ENCODE measurements around the gene COLGALT1. TPM values are rescaled to one million over a fixed set of nuclear protein-coding genes. Genes with fewer than 3 reads are reported as not detected.
"Not testable (repeated sequence)": the region's sequence is repeated elsewhere in the genome, so short reads cannot be mapped to it uniquely, and the experiment has no call there.

Gene COLGALT1
- 99.7 TPM for total RNA-seq (2013)
- 100 to 1,000 TPM in 1 of 3 donors, 10 to 100 TPM in 2; 66.8 to 176 (median 68.8) TPM for polyA plus RNA-seq
- 85.1 and 139 TPM in 2 replicates for polyA minus RNA-seq
- total RNA-seq = 16.0 to 132 (median 111) reads per million in 11 experiments

- peak within 1 kb of the TSS; percentile 83 for H3K27ac ChIP-seq (ENCODE audit: low read depth in 1 of 2, low read length in 2 of 2)
- H3K36me3 ChIP-seq (replicated peaks in 1 of 2; ENCODE audit: control insufficient read depth in 1 of 2, insufficient read depth in 2 of 2, low read length in 2 of 2) = peaks cover 8 to 19% of the 10 kb centered on the region in 2 donors
- under 1% methylated on average over 64 of the region's 64 CpGs for WGBS (ENCODE audit: insufficient coverage)
- Mint-ChIP-seq H3K27ac (peak within 1 kb of the TSS; percentile 89 to 99 (median 94)), H3K36me3 (peaks cover 13 to 26% of the 10 kb centered on the region in 2 donors), H3K9me3 (peaks cover 0 to 2% (median 0%) of the 10 kb centered on the region in 7 donors), H3K27me3 (ENCODE audit: low read depth in 3 of 3) (peaks cover 0 to 5% (median 1%) of the 10 kb centered on the region in 3 donors), H3K4me1 (peaks cover 43% of the 10 kb centered on the region), H3K4me3 (peak within 1 kb of the TSS; percentile 83 to 91)
- H3K27me3 ChIP-seq (ENCODE audit: control insufficient read depth in 2 of 2, insufficient read depth in 2 of 2, low read length in 2 of 2) = no peaks in the 10 kb centered on the region
- no peak for TF ChIP-seq CTCF (IDR thresholded peaks at IDR 0.05)
- intact Hi-C loops (cut with micrococcal nuclease) = loop anchor here (5.0 kb wide), 1 partner anchor 43 kb away; the partner anchor contains the start of gene PGLS (in 2 of the 2)
- peak within 1 kb of the TSS; percentile 80 for H2AFZ ChIP-seq (ENCODE audit: insufficient read depth, low read depth, low read length, poor library complexity, severe bottlenecking)
- DNase-seq = peak; percentile 97 to 98 (median 98)
- peak within 1 kb of the TSS; percentile 80 for H3K9ac ChIP-seq (ENCODE audit: insufficient read depth, low read length, poor library complexity, severe bottlenecking)
- peak within 1 kb of the TSS; percentile 91 for H3K4me2 ChIP-seq (replicated peaks; ENCODE audit: extremely low read depth, low read length, poor library complexity, severe bottlenecking)
- H3K4me3 ChIP-seq (replicated peaks in 1 of 3; ENCODE audit: low read depth in 2 of 3, low read length in 3 of 3) = peak within 1 kb of the TSS; percentile 74 to 95 (median 93)
- peaks cover 56 to 59% of the 10 kb centered on the region in 2 donors for H3K4me1 ChIP-seq (ENCODE audit: control insufficient read depth in 1 of 2, insufficient read depth in 2 of 2, low read length in 2 of 2)
- H3K9me3 ChIP-seq (replicated peaks in 1 of 2; ENCODE audit: control insufficient read depth in 1 of 2, insufficient read depth in 1 of 2, low read length in 2 of 2) = no peaks in the 10 kb centered on the region
- peaks cover 9% of the 10 kb centered on the region for H4K20me1 ChIP-seq (ENCODE audit: insufficient read depth, low read length)
- H3K79me2 ChIP-seq (ENCODE audit: insufficient read depth, low read length) = peaks cover 41% of the 10 kb centered on the region
These were observed at the start of gene COLGALT1 for GRCh38 chr19:17555480-17555928. Gene COLGALT1, plus strand, starts transcription at chr19:17555649. Its CDS starts 65 bp downstream, at chr19:17555714.

GRCh38 chr19:17506745-17507144, 48.7 kb upstream of the COLGALT1 start:
- Histone ChIP-seq H3K9ac (ENCODE audit: insufficient read depth, low read length, poor library complexity, severe bottlenecking) (no peak overlapping the region), H3K4me2 (replicated peaks; ENCODE audit: extremely low read depth, low read length, poor library complexity, severe bottlenecking) (no peak overlapping the region), H3K27me3 (ENCODE audit: control insufficient read depth in 2 of 2, insufficient read depth in 2 of 2, low read length in 2 of 2) (no peaks in the 10 kb centered on the region), H3K36me3 (replicated peaks in 1 of 2; ENCODE audit: control insufficient read depth in 1 of 2, insufficient read depth in 2 of 2, low read length in 2 of 2) (peaks cover 15 to 25% of the 10 kb centered on the region in 2 donors), H3K4me1 (ENCODE audit: control insufficient read depth in 1 of 2, insufficient read depth in 2 of 2, low read length in 2 of 2) (peaks cover 16 to 27% of the 10 kb centered on the region in 2 donors), H3K79me2 (ENCODE audit: insufficient read depth, low read length) (peaks cover 82% of the 10 kb centered on the region), H3K9me3 (replicated peaks in 1 of 2; ENCODE audit: control insufficient read depth in 1 of 2, insufficient read depth in 1 of 2, low read length in 2 of 2) (no peaks in the 10 kb centered on the region), H3K4me3 (replicated peaks in 1 of 3; ENCODE audit: low read depth in 2 of 3, low read length in 3 of 3) (no peak overlapping the region), H3K27ac (ENCODE audit: low read depth in 1 of 2, low read length in 2 of 2) (no peak overlapping the region), H2AFZ (ENCODE audit: insufficient read depth, low read depth, low read length, poor library complexity, severe bottlenecking) (no peak overlapping the region), H4K20me1 (ENCODE audit: insufficient read depth, low read length) (peaks cover 44% of the 10 kb centered on the region)
- H3K27ac Mint-ChIP-seq = peak overlapping the region in 1 of 7 donors; percentile 75
- peaks cover 40% of the 10 kb centered on the region for H3K4me1 Mint-ChIP-seq
- H3K9me3 Mint-ChIP-seq = peaks cover 0 to 1% (median 0%) of the 10 kb centered on the region in 7 donors
- no peak for TF ChIP-seq CTCF (IDR thresholded peaks at IDR 0.05)
- no peak overlapping the region for H3K4me3 Mint-ChIP-seq
- peaks cover 25 to 47% of the 10 kb centered on the region in 2 donors for H3K36me3 Mint-ChIP-seq
- intact Hi-C loops (cut with micrococcal nuclease) = no loop called here
- DNase-seq = no peak
- WGBS (ENCODE audit: insufficient coverage) = 84% methylated on average over 9 of the region's 9 CpGs
- H3K27me3 Mint-ChIP-seq (ENCODE audit: low read depth in 3 of 3) = peaks cover 0 to 1% (median 0%) of the 10 kb centered on the region in 3 donors

GRCh38 chr19:17508558-17508933, 46.9 kb upstream of the COLGALT1 start:
- peaks cover 53% of the 10 kb centered on the region for H3K4me1 Mint-ChIP-seq
- H3K4me3 ChIP-seq (replicated peaks in 1 of 3; ENCODE audit: low read depth in 2 of 3, low read length in 3 of 3); H3K4me2 ChIP-seq (replicated peaks; ENCODE audit: extremely low read depth, low read length, poor library complexity, severe bottlenecking); intact Hi-C loops (cut with micrococcal nuclease); H3K27me3 Mint-ChIP-seq (ENCODE audit: low read depth in 3 of 3); H3K4me3 Mint-ChIP-seq; H3K9ac ChIP-seq (ENCODE audit: insufficient read depth, low read length, poor library complexity, severe bottlenecking); H3K9me3 ChIP-seq (replicated peaks in 1 of 2; ENCODE audit: control insufficient read depth in 1 of 2, insufficient read depth in 1 of 2, low read length in 2 of 2); DNase-seq; H3K9me3 Mint-ChIP-seq; H3K27me3 ChIP-seq (ENCODE audit: control insufficient read depth in 2 of 2, insufficient read depth in 2 of 2, low read length in 2 of 2); H2AFZ ChIP-seq (ENCODE audit: insufficient read depth, low read depth, low read length, poor library complexity, severe bottlenecking): not testable (repeated sequence)
- peak overlapping the region in 4 of 7 donors; percentile 30 to 72 (median 42) for H3K27ac Mint-ChIP-seq
- peaks cover 19 to 40% of the 10 kb centered on the region in 2 donors for H3K36me3 Mint-ChIP-seq
- Histone ChIP-seq H4K20me1 (ENCODE audit: insufficient read depth, low read length) (peaks cover 54% of the 10 kb centered on the region), H3K36me3 (replicated peaks in 1 of 2; ENCODE audit: control insufficient read depth in 1 of 2, insufficient read depth in 2 of 2, low read length in 2 of 2) (peaks cover 13 to 25% of the 10 kb centered on the region in 2 donors), H3K27ac (ENCODE audit: low read depth in 1 of 2, low read length in 2 of 2) (peak overlapping the region in 1 of 2 donors; percentile 31), H3K4me1 (ENCODE audit: control insufficient read depth in 1 of 2, insufficient read depth in 2 of 2, low read length in 2 of 2) (peaks cover 29 to 44% of the 10 kb centered on the region in 2 donors), H3K79me2 (ENCODE audit: insufficient read depth, low read length) (peaks cover 89% of the 10 kb centered on the region)
- WGBS (ENCODE audit: insufficient coverage) = no CpG with 5 or more reads among the region's 3 CpGs

Data from CD14-positive monocyte (primary cell).